Ammon's horn (tissue), 1 donor: ENCODE data around the gene SHROOM1.

ENCODE experiments used
- DNase-seq: peaks from one replicate; pipeline ENCODE4 v3.0.0-alpha.2; 2016; ENCODE audit warnings: low spot score

SHROOM1 gene

GRCh38 chr5:132850066-132850465 is 19.6 kb upstream of the SHROOM1 start:
- no peak for DNase-seq

- DNase-seq, result no peak
Observed at GRCh38 chr5:132849347-132849746, 18.9 kb upstream of the SHROOM1 start.

GRCh38 chr5:132848270-132848669 is 17.8 kb upstream of the SHROOM1 start:
- DNase-seq, result no peak

- DNase-seq, result no peak
Observed at GRCh38 chr5:132841305-132841704, 10.9 kb upstream of the SHROOM1 start.

GRCh38 chr5:132840896-132841295 is 10.4 kb upstream of the SHROOM1 start:
- DNase-seq, result no peak

- no peak for DNase-seq
Observed at GRCh38 chr5:132840313-132840712, 9.9 kb upstream of the SHROOM1 start.

GRCh38 chr5:132839426-132840301 is 9.2 kb upstream of the SHROOM1 start:
- DNase-seq, result no peak

GRCh38 chr5:132838516-132839282 is 8.3 kb upstream of the SHROOM1 start:
- no peak for DNase-seq

- DNase-seq, result no peak
Observed at GRCh38 chr5:132837868-132838267, 7.4 kb upstream of the SHROOM1 start.

GRCh38 chr5:132836852-132837251 is 6.4 kb upstream of the SHROOM1 start:
- no peak for DNase-seq

GRCh38 chr5:132834057-132834456 is 3.6 kb upstream of the SHROOM1 start:
- no peak for DNase-seq

GRCh38 chr5:132832612-132833011 is 2.2 kb upstream of the SHROOM1 start:
- no peak for DNase-seq

GRCh38 chr5:132831095-132831860 is 831 bp upstream of the SHROOM1 start:
- DNase-seq, result no peak

GRCh38 chr5:132829742-132830435 is 558 bp downstream of the SHROOM1 start:
- DNase-seq, result peak; percentile 78

GRCh38 chr5:132828846-132829494 is 1.5 kb downstream of the SHROOM1 start:
- DNase-seq, result no peak

GRCh38 chr5:132827943-132828673 is 2.3 kb downstream of the SHROOM1 start:
- no peak for DNase-seq

GRCh38 chr5:132826424-132827082 is 3.9 kb downstream of the SHROOM1 start:
- no peak for DNase-seq

- no peak for DNase-seq
Observed at GRCh38 chr5:132825834-132826391, 4.5 kb downstream of the SHROOM1 start.

- no peak for DNase-seq
Observed at GRCh38 chr5:132825033-132825833, 5.2 kb downstream of the SHROOM1 start.
